Stimulated activated naive B cell treated with anti-CD40 and anti-IgM and Interleukin-4, amounts not matched to agents 10 μg/mL and 1 μg/mL and 100 μg/mL, for 72 hours (primary cell): ENCODE data around the gene RAD54L.
A peak's percentile ranks its signal among the peaks of the same experiment; 100 is the strongest.

ENCODE experiments used
- ATAC-seq, 2 donors: fragments of 150-1000 bp; cut with Tn5 transposase; replicated peaks; 2 replicates each; pipeline ENCODE4 v1.10.0; 2021; ENCODE audit warnings: moderate library complexity in 1 of 2
- DNase-seq: peaks from one replicate; pipeline ENCODE4 v3.0.0; 2021
- H3K27ac Mint-ChIP-seq: one replicate; pipeline ENCODE4 v1.8.0; 2022; ENCODE audit warnings: mild to moderate bottlenecking, mixed read lengths
- H3K27me3 Mint-ChIP-seq, 2 donors: one replicate each; pipeline ENCODE4 v1.8.0; 2022; ENCODE audit warnings: mixed read lengths in 2 of 2
- H3K36me3 Mint-ChIP-seq, 2 donors: one replicate each; pipeline ENCODE4 v1.8.0; 2022; ENCODE audit warnings: mixed read lengths in 2 of 2, mild to moderate bottlenecking in 1 of 2
- H3K4me1 Mint-ChIP-seq, 2 donors: one replicate each; pipeline ENCODE4 v1.8.0; 2022; ENCODE audit warnings: mixed read lengths in 2 of 2, mild to moderate bottlenecking in 1 of 2
- H3K4me3 Mint-ChIP-seq, 2 donors: one replicate each; pipeline ENCODE4 v1.8.0; 2022; ENCODE audit warnings: mild to moderate bottlenecking in 2 of 2, mixed read lengths in 2 of 2, moderate library complexity in 1 of 2
- H3K9me3 Mint-ChIP-seq, 2 donors: one replicate each; pipeline ENCODE4 v1.8.0; 2022; ENCODE audit warnings: mixed read lengths in 2 of 2, mild to moderate bottlenecking in 1 of 2

Gene RAD54L

DNA sequence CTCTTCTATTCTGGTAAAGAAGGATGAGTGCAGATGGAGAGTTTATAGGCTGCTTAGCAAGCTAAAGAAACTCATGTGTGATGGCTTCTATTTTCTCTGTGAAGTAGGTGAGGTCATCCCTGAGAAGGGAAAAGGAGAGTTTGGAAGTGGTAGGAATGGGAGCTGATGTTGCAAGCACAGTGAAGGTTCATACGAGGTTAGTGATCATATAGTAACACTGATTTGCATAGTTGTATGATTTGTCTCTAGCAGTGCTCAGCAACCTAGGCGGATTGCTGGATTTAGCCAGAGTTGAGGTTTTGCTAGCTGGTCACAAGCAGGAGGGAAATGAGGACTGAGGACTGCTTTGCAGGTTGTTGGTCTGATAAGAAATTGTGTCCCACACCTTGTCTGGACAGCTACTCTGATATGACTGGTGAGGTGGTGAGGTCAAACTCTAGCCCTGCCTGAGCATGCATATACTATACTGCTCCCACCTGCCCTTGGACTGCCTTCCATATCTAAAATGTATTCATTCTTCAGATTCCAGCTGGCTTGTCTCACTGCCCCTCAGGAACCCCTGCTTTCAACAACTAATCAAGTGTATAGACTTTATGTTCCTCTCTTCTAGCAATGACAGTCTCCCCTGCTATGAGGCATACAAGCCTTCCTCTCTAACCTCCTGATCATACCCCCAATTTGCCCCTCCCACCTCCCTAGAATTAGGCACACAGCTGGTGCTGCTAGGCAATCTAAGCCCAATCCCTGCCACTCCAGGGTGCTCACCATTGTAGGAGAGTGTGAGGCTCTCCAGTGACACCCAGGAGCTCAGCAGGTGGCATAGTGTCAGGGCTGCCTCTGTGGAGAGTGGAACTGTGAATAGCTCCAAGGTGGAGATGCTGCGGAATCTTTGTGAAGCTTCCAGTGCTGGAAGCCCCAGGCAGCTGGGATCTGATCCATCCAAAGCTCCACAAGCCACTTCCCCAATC is 37.3 kb downstream of the RAD54L start:
- Mint-ChIP-seq H3K9me3 (no peaks in the 10 kb centered on the region), H3K4me3 (no peak overlapping the region), H3K27me3 (no peaks in the 10 kb centered on the region), H3K27ac (peak overlapping the region; percentile 16), H3K4me1 (peaks cover 8 to 24% of the 10 kb centered on the region in 2 donors), H3K36me3 (peaks cover 48 to 68% of the 10 kb centered on the region in 2 donors)
- DNase-seq (no peak), ATAC-seq (peak; percentile 13 to 26)

DNA sequence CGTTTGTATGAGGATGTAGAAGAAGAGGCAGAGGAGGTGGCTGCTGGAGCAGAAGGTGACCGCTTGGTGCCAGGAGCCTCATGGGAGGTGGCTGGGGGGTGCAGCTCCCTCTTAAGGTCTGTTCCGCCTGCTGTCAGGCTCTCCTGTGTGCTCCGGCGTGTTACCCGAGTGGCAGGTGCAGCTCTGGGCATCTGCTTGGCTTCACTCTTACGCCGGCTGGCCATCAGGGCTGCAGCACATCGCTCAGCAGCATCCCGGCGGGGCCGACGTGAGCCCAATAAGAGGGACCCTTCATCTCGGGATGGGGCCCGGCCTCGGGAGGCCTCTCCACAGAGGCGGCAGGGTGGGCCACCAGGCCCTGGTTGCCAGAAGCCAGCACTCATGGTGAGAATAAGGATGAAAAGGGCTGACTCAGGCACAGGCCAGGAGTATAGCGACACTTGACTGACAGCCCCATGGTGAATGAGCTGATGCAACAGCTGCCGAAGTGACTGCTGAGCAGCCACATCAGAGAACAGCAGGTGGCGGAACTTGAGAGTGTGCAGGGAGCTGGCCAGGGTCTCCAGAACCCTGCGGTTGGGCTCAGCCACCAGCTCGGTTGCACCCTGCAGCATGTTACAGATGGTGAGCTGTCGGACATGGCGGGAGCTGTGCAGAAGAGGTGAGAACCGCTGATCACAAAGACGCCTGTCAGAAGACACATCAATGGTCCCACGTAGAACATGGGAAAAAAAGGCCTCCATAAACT is 38.3 kb downstream of the RAD54L start:
- peak overlapping the region; percentile 16 for H3K27ac Mint-ChIP-seq
- H3K36me3 Mint-ChIP-seq = peaks cover 46 to 65% of the 10 kb centered on the region in 2 donors
- H3K4me3 Mint-ChIP-seq = no peak overlapping the region
- H3K27me3 Mint-ChIP-seq = no peaks in the 10 kb centered on the region
- DNase-seq (no peak), ATAC-seq (no peak)
- peaks cover 8 to 24% of the 10 kb centered on the region in 2 donors for H3K4me1 Mint-ChIP-seq
- H3K9me3 Mint-ChIP-seq = no peaks in the 10 kb centered on the region

DNA sequence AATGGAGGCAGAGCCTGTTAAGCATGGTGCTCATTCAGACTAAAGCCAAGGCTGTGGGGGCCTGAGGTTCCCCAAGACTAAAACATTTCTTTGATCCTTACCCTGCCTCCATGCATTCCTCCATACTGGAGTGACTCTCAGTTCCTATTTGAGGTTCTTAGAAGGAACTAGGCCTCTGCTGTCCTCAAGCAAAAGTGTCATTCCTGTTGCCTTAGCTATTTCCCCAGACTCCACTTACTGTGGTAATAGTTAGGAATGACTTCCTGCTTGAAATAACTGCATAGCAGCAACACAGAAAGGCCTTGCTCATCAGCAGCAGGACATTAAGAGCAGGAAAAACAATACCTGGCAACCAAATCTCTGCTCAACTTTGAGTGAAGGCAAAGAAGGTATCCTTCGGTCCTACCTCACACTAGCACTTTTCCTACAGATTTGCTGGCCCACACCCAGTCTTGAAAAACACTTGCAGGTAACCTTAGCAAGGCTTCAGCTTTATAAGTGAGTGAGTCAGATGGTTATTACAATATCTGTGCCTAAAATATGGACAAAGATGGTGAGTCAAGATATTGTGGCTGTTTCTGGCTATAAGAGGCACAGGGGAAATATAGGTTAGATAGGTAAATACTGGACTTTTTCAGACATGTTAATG is 41.0 kb downstream of the RAD54L start:
- H3K27ac Mint-ChIP-seq = peak overlapping the region; percentile 22
- DNase-seq (no peak), ATAC-seq (no peak)
- H3K4me3 Mint-ChIP-seq = no peak overlapping the region
- H3K4me1 Mint-ChIP-seq = peaks cover 6 to 17% of the 10 kb centered on the region in 2 donors
- H3K27me3 Mint-ChIP-seq = no peaks in the 10 kb centered on the region
- peaks cover 33 to 50% of the 10 kb centered on the region in 2 donors for H3K36me3 Mint-ChIP-seq
- no peaks in the 10 kb centered on the region for H3K9me3 Mint-ChIP-seq

DNA sequence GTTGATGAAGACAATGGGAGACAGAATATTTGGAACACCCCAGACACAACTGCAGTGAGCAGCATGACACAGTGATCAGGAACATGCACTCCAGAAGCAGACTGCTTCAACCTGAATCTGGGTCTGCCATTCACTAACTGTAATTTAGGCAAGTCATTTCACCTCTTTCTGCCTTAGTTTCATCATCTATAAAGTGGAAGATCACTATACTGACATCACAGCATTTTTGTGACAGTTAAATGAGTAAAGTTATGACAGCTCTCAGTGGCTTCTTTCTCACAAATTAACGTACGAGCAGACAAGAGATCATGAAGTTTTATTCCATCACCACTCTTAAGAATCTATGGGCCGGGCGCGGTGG is 41.6 kb downstream of the RAD54L start:
- Mint-ChIP-seq H3K27me3 (no peaks in the 10 kb centered on the region), H3K9me3 (no peaks in the 10 kb centered on the region), H3K36me3 (peaks cover 33 to 49% of the 10 kb centered on the region in 2 donors), H3K27ac (no peak overlapping the region), H3K4me3 (no peak overlapping the region), H3K4me1 (peaks cover 3 to 12% of the 10 kb centered on the region in 2 donors)
- ATAC-seq (no peak), DNase-seq (no peak)

DNA sequence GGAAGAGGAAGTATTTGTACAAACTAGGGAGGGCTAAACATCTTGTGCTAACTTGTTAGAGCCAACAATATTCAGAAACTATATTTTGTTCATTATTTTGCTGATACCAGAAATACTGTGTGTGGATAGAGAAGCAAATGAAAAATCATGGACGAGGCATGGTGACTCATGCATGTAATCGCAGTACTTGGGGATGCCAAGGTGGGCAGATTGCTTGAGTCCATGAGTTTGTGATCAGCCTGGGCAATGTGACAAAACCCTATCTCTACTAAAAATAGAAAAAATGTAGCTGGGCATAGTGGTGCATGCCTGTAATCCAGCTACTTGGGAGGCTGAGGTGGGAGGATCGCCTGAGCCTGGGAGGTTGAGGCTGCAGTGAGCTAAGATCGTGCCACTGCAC is 42.4 kb downstream of the RAD54L start:
- DNase-seq (no peak), ATAC-seq (no peak)
- Mint-ChIP-seq H3K36me3 (peaks cover 29 to 46% of the 10 kb centered on the region in 2 donors), H3K9me3 (no peaks in the 10 kb centered on the region), H3K27ac (no peak overlapping the region), H3K4me1 (peaks cover 3 to 9% of the 10 kb centered on the region in 2 donors), H3K27me3 (no peaks in the 10 kb centered on the region), H3K4me3 (no peak overlapping the region)

DNA sequence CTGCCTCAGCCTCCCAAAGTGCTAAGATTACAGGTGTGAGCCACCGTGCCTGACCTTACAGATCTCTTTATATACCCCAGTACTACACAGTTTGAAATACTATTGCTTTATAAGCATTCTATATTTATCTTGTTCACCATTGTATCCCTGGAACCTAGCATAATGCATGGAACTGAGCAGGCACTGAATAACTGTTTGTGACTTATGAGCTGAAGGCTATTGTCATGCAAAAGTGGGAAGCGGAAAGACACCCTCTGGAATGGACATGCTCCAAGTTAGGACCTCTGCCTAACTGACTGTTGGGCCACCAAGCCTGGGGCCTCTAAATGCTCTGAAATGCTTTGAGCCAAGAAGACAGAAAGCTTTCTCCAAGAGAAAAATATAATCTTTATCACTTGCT is 47.7 kb downstream of the RAD54L start:
- ATAC-seq (no peak), DNase-seq (no peak)
- Mint-ChIP-seq H3K4me3 (no peak overlapping the region), H3K4me1 (peaks cover 6 to 13% of the 10 kb centered on the region in 2 donors), H3K36me3 (peaks cover 30 to 52% of the 10 kb centered on the region in 2 donors), H3K9me3 (no peaks in the 10 kb centered on the region), H3K27me3 (no peaks in the 10 kb centered on the region), H3K27ac (no peak overlapping the region)

DNA sequence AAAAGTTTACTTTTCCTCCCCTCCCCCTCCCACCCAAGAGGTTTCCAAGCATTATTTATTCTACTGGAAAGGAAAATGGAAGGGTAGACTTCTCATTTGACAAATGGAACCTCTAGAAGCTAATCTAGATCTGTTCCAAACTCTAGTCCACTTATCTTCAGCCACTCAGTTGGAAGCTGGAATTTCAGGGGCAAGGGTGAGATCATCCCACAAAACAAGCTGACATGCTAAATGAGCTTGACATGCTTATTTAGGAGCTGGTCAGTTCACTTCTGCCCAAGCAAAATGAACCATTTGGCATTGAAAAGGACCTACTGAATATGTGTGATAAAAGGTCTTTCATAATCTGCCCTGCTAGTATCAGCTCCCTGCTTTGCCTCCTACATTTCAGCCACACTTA is 50.8 kb downstream of the RAD54L start:
- Mint-ChIP-seq H3K4me1 (peaks cover 21 to 40% of the 10 kb centered on the region in 2 donors), H3K27ac (no peak overlapping the region), H3K27me3 (no peaks in the 10 kb centered on the region), H3K36me3 (peaks cover 36 to 62% of the 10 kb centered on the region in 2 donors), H3K4me3 (no peak overlapping the region), H3K9me3 (no peaks in the 10 kb centered on the region)
- no peak for ATAC-seq
- no peak for DNase-seq

DNA sequence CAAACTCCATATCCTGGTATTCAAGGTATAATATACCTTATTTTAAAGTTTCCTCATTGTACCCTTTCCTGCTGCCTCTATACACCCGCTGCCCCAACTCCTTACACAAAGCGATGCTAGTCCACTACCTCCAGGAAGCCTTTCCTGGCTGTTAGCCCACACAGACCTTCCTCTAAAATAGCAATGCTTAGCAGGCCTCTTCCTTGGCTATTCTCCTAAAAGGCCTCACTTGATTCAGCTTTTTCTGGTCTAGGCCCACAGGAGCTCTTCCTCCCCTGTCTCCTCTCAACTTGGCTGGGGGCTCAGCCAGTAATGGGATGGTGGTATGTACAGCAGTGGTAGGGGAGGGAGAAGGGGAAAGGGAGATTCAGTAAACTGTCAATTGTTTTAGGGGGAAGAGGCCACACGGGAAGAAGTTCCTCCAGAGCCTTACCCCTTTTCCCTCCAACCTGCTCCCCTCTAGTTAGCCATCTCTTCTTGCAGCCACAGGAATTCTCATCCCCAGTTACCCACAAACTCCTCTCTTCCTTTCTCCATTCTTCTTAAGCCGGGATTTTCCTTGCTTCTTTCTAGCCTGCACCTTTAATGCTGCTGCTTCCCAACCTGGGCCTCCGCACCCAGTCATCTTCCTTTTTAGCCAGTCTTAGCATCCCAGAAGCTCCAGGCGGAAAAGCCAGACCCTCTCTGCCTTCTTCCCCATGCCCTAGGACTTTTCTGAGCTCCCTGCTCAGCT is 53.3 kb downstream of the RAD54L start:
- peaks cover 23 to 46% of the 10 kb centered on the region in 2 donors for H3K4me1 Mint-ChIP-seq
- H3K27me3 Mint-ChIP-seq = no peaks in the 10 kb centered on the region
- H3K9me3 Mint-ChIP-seq = no peaks in the 10 kb centered on the region
- DNase-seq = no peak
- peak overlapping the region; percentile 92 to 100 for H3K4me3 Mint-ChIP-seq
- no peak for ATAC-seq
- peak overlapping the region; percentile 99 for H3K27ac Mint-ChIP-seq
- peaks cover 47 to 54% of the 10 kb centered on the region in 2 donors for H3K36me3 Mint-ChIP-seq

DNA sequence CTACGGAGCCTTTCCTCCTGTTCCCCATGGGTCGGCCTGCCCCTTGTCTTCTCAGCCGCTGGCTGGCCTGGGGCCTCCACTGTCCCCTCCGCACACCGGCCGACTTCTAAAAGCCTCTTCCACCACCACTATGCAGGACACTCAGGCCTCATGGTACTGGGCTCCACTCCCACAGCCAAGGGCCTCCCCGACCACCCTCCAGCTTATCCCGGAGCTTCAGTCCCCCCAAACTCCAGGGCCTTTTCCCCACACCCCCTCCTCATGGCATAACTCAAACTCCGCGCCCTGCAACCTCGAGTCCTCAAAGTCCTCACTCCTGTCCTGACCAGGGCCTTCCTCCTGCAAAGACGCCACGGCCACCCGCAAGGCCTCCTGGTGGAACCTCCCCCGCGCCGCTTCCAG is 53.8 kb downstream of the RAD54L start:
- no peak for DNase-seq
- H3K4me3 Mint-ChIP-seq = peak overlapping the region; percentile 92 to 100
- peaks cover 50% of the 10 kb centered on the region in 2 donors for H3K36me3 Mint-ChIP-seq
- peaks cover 23 to 46% of the 10 kb centered on the region in 2 donors for H3K4me1 Mint-ChIP-seq
- H3K9me3 Mint-ChIP-seq = no peaks in the 10 kb centered on the region
- no peaks in the 10 kb centered on the region for H3K27me3 Mint-ChIP-seq
- H3K27ac Mint-ChIP-seq = peak overlapping the region; percentile 99
- no peak for ATAC-seq

DNA sequence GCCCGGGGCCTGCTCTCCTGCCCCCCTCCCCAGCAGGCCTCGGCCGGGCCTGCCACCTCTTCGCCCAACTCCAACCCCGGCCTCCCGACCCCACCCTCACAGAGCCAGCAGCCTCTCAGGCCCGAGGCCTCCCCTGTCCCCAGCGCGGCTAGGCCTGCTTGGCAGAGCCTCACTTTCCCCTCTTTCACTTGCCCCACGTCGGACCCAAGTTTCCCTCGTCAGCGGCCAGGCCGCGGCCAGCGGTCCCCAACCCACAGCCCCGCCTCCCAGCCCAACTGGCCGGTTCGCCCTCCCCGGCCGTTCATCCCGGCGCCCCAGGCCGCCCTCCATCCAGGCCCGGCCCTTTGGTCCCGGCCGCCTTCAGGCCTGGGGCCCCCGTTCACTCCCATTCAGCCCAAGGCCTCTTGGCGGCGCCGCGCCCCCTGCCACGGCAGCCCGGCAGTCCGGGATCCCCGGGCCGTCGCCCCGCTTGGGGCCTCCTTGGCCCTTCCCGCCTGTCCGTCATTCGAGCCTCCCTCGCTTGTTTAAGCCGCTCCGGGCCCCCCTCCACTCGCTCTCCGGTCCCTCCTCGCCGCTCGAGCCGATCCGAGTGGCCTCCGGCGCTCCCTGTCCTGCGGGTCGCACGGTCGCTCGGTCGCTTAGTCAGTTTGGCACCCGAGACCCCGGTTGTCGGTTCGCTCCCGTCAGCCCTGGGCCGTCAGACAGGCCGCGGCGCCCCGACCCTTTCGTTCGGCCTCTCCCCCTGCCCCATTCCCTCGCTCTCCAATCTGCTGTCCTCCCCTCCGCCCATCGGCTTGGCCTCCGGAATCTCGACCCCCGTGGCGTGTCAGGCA is 54.5 kb downstream of the RAD54L start:
- H3K27ac Mint-ChIP-seq = peak overlapping the region; percentile 99
- no peaks in the 10 kb centered on the region for H3K27me3 Mint-ChIP-seq
- ATAC-seq (peak; percentile 52 to 56), DNase-seq (peak; percentile 59)
- peaks cover 24 to 52% of the 10 kb centered on the region in 2 donors for H3K4me1 Mint-ChIP-seq
- H3K4me3 Mint-ChIP-seq = peak overlapping the region; percentile 92 to 100
- no peaks in the 10 kb centered on the region for H3K9me3 Mint-ChIP-seq
- H3K36me3 Mint-ChIP-seq = peaks cover 43 to 46% of the 10 kb centered on the region in 2 donors

DNA sequence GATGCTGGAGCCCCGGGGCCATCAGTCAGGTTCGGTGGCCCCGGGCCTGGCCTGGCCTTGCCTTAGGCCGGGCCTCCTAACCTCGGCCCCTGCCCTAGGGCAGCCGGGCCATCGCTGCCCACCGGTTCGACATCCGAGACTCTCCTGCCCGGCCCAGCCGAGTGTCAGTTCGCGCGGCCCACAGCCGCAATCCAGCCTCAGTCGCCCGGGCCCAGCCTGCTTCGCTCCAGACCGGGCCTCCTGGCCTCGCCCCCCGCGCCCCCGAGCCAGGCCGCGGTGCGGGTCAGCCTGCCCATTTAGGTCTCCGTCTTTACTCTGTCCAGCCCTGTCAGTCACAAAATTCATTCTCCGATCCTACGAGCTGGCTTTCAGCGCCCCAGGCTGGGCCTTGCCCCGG is 55.1 kb downstream of the RAD54L start:
- Mint-ChIP-seq H3K27me3 (no peaks in the 10 kb centered on the region), H3K27ac (peak overlapping the region; percentile 99), H3K4me1 (peaks cover 29 to 58% of the 10 kb centered on the region in 2 donors), H3K4me3 (peak overlapping the region; percentile 92 to 100), H3K36me3 (peaks cover 40 to 41% of the 10 kb centered on the region in 2 donors), H3K9me3 (no peaks in the 10 kb centered on the region)
- peak; percentile 16 to 20 for ATAC-seq
- DNase-seq = peak; percentile 28

DNA sequence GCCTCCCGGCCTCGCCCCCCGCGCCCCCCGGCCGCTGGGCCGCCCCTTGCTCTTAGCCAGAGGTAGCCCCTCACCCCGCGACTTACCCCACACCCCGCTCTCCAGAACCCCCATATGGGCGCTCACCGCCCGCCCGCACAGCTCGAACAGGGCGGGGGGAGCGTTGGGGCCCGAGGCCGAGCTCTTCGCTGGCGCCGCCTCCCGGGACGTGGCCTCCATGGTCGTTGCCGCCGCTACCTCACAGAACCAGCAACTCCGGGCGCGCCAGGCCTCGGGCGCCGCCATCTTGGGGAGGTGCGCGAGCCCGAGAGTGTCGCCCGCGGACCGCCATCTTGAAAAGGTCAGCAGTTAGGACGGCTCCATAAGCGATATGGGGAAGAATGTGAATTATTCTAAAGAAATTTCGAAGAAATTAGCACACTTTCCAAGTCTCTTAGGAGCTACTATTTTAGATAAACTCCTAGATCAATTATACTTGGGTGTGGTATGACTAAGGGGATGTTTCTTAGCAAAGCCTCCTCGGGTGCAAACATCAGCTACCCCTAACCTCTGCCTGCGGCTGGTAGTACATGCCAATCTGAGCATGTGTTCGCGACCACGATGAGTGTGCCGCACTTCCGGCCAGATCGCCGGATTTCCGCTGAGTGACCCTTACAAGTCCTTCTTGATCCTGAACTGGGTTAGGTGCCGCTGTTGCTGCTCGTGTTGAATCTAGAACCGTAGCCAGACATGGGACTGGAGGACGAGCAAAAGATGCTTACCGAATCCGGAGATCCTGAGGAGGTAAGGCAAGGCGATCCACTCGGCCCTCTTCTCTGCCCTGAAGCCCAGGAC is 55.7 kb downstream of the RAD54L start, which contains the start of the genes LRRC41 and UQCRH:
LRRC41 (minus strand) TSS at position 579 of the 834 bp plus-strand sequence; CDS start at position 285, 294 bp downstream.
UQCRH (plus strand) TSS at position 661 of the 834 bp plus-strand sequence; CDS start at position 730, 69 bp downstream.
- Mint-ChIP-seq H3K4me3 (peak within 1 kb of the TSS; percentile 92 to 100), H3K9me3 (no peaks in the 10 kb centered on the region), H3K27me3 (no peaks in the 10 kb centered on the region), H3K36me3 (peaks cover 39% of the 10 kb centered on the region in 2 donors), H3K27ac (peak within 1 kb of the TSS; percentile 99), H3K4me1 (peaks cover 32 to 64% of the 10 kb centered on the region in 2 donors)
- peak; percentile 90 for DNase-seq
- peak; percentile 83 to 85 for ATAC-seq
